HG02981 (cell line): ENCODE measurements around the gene LHFPL4.

ENCODE experiments used
- ATAC-seq: cut with Tn5 transposase; IDR thresholded peaks from one replicate; pipeline ENCODE4 v1.9.1; 2021; ENCODE audit warnings: mild to moderate bottlenecking, moderate library complexity; ENCODE audit not compliant: unreplicated experiment

Gene LHFPL4

DNA sequence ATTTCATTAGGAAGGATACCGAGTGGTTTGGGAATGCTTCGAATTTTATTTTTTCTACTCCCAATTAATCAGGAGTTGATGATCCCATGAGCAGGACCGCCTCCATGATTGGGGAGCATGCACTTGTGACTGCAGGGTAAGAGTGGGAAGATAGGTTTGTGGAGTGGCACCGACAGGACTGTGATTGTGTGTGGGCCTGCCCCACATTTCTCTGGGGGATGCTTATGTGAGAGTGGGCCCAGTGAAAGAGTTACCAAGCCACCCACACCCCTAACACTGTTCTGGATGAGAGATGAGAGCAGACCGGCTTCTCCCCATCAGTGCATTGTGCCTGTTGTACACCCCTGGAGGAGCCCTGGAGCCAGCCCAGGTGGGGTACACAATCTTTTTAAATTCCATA is 76.7 kb downstream of the LHFPL4 start:
- ATAC-seq: no peak

DNA sequence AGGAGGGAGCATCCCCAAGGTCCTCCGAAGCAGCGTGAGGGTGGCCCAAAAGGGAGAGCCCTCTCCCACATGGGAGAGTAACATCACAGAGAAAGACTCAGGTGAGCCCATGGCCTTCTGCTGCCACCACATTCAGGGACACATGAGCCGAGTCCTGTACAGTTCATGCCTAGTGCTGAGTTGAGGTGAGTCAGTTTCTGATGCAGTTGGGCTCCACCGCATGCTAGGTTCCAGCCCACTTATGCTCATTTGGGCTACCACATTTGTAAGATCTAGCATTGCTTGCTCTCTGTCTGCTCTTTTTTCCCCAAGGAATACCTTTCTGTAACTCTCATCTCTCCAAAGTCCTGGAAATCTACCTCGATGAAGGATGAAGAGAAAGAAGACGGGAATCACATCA is 79.1 kb downstream of the LHFPL4 start:
- ATAC-seq: no peak

DNA sequence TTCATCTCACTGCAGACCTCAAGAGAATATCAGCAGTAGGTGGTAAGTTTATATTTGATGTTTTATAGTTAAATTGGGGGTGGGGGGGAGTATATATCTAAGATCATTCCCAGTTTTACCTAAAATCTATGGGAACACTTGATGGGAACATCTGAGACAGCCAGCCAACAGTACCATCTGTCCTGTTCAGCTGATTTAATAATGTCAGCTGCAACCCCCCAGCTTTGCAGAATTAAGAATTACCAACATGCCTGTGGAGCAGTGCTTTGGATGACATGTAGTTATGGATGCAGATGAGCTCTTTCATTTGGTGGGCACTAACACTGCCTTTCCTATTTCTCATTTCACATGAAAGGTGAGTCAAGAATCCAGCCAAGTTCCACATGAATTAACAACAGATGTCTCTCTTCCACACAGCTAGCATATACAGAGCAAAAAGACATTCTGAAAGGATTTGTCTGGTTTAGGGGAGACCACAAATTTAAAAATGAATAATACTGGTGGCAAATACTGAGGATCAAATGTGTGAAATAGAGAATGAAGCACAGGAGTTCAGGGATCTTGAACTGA is 80.0 kb downstream of the LHFPL4 start:
- ATAC-seq: no peak

DNA sequence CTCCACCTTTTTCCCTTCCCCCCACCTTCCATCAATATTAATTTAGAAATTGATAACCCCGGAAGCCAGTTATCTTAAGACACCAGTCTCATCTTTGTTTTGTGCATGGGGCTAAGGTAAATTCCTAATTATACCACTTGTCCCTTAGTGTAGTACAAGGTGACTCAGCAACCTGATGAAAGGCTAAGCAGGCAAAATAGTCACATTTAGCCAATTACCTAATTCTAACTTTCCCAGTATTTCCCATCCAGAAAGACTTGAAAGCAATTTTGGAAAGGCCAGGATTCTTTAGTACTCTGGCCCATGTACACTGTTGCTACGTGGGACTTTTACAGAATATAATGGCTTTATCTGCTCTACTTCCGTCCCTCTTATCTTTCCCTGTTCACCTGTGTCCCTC is 83.6 kb downstream of the LHFPL4 start:
- ATAC-seq: no peak

DNA sequence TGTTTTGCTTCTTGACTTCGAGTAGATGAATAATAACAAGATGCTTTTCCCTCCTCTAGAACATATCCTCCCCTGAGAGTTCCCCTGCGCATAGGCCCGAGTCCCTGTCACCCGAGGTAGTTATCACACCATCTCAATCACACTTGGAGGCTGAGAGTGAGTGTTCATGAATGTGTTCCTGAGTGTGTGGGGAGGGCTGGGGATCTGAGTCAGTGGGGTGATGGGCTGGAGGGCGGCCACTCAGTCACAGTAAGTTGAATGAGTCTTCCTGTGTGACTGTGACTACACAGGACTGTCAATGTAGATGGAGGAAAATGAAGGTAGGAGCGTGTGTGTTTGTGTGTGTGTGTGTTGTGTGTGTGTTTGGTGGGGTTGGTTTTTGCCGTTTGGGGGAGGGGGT is 85.2 kb downstream of the LHFPL4 start:
- no peak for ATAC-seq

DNA sequence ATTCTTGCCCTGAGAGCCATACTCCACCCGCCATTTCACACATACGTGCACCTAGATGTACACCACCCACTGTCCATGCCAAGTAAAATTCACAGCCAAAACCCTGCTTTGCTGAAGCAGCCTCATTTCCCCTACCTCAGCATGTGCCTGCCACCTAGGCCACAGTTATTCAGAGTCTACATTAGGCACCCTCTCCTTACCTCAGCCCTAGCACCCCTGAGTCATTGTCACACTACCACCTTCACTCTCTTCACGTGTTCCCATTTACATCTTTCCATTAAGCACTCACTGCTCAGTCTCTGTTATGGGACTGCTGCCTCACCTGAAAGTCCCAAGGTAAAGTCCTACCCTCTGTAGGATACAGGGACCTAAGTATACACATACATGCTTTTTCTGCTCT is 86.2 kb downstream of the LHFPL4 start:
- ATAC-seq: no peak

DNA sequence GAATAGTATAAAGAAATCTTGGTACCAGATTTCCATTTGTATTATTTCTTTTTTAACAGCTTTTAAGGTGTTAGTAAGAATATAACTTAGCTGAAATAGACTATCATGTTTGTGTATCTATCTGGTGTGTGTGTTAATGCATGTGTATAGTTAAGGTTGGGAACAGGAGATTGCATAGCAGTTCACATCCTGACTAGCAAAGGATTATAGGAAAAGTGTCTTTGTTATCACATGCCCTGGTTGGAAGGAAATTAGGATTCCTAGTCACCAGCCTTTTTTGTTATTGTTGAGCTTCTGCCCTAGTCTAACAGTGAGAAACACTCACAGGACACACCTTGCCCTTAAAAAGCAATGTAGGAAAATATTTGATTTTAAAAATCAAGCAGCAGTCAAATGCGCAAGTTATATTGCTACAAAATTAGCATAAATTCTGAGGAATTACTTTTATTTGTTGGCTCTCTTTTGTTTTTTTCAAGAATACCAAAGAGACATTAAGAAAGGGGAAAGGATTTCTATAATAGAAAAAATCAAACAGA is 98.0 kb downstream of the LHFPL4 start:
- no peak for ATAC-seq

DNA sequence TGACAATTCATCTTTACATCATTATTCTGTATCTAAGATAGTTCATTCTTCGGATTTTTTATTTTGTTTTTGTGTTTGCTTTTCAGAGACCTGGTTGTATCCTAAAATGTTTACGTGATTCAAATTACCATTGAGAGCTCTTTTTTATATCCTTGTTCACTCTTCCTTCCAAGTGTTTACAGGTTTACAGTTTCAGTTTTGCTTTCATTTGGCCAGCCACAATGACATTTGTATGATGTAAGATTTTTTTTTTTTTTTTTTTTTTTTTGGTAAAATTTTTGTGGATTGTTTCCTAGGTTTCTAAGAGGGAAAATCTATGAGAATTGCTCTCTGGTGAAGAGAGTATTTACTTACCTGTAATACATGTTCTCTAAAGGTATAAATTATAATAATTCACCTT is 101.2 kb downstream of the LHFPL4 start:
- no peak for ATAC-seq

DNA sequence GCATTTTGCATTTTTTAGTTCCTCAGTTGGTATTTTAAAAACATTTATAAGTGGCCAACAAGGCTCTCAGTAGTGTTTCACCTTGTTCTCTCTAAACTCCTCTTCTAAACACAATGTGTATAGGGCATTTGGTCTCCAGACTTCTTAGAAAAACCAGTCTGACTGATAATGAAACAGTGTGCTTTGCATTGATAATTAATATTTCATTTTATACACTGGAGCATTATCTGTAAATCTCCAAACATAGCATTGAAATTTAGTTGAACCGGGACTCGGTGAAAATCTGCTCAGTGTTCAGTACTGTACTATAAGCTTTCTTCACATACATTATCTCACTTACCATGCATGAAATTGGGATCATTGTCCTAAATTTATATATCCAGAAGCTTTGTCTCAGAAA is 102.6 kb downstream of the LHFPL4 start:
- no peak for ATAC-seq

DNA sequence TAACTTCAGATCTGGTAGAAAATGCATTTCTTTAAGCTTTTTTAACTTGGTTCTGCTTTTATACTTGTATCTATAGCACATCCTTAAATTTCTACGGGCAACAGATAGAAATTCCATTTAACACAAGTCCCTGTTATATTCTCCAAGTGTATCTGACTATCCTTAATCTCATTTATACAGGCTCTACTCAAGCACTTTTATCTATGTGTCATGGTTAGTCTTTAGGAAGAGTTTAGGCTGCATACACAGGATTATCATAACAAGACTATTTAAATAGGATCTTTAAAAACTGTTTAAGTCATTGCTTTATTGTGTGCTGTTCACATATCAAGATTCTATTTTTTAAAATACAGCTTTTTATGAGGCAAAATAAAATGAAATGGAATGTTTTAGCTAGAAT is 103.5 kb downstream of the LHFPL4 start:
- no peak for ATAC-seq

DNA sequence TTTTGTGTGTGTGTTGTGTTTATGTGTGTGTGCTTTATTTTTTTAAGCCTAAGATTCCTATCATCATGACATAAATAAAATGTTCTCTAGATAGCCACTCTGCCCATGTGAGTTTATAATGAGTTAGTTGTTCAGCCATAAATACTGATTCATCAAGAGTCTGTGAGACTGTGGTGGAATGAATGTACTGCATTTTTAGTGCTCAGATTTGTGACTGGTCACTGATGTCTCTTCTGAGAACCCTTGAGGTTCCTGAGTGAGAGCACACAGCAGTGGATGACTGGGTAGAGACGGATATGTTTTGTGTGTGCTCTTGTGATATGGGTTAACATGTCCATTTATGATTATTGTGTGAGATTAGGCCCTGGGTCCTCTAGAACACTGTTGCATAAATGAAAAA is 105.0 kb downstream of the LHFPL4 start:
- ATAC-seq: no peak
